ENCODE data around the gene CELF4.

The CELF4 gene

DNA sequence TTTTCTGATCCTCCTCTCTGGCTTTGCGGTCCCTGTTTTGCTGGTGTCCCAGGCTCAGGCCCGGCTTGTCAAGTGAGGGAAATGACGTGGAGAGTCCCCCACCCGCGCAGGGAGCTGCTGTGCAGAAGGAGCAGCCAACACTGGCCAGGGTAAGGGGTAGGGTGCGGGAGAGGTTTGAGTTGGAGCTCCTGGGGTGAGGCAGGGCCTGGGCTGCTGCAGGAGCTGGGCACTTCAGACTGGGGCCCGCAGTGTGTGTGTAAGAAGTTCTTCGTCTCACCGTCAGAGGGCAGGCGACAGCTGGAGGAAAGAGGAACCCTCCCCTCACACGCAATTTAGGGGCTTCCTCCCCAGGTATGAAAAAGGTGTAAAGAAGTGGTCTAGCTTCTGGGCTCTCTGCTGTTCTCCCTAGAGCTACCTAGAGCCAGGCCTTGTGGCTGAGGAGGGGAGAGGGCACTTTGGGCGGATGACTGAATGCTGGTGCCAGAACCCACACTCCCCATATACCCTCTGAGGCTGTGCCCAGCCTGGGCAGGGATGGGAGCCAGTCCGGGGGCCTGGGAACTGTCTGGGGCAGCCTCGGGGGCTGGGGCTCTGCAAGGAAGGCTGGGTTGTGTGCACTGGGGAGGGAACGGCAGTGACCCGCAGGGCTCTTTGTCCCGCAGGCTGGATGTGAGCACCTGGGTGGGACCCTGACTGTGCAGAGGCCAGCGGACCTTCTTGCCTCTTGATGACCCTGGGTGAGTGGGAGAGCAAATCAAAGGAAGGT is 11.8 kb downstream of the CELF4 start:
- no peak for DNase-seq (ENCODE audit: low read depth in 1 of 2, low spot score in 1 of 2)
- peaks cover 2% of the 10 kb centered on the region for H3K27me3 ChIP-seq (ENCODE audit: insufficient read depth, poor library complexity, severe bottlenecking)
- H3K27ac ChIP-seq (replicated peaks): no peak overlapping the region
- no peak overlapping the region for H3K4me3 ChIP-seq (replicated peaks; ENCODE audit: insufficient read depth, low read length)
- TF ChIP-seq GABPA (IDR thresholded peaks at IDR 0.05; ENCODE audit: low read depth) (no peak), SPI1 (IDR thresholded peaks at IDR 0.05; ENCODE audit: borderline replicate concordance, low read depth) (peak; percentile 54; the same call in 1 of the 2 replicates), CTCF (IDR thresholded peaks at IDR 0.05; ENCODE audit: insufficient read depth, low read length) (peak; percentile 27), POLR2AphosphoS5 (IDR thresholded peaks at IDR 0.05; ENCODE audit: low read depth) (no peak)
- TF ChIP-seq, protein P1, sequence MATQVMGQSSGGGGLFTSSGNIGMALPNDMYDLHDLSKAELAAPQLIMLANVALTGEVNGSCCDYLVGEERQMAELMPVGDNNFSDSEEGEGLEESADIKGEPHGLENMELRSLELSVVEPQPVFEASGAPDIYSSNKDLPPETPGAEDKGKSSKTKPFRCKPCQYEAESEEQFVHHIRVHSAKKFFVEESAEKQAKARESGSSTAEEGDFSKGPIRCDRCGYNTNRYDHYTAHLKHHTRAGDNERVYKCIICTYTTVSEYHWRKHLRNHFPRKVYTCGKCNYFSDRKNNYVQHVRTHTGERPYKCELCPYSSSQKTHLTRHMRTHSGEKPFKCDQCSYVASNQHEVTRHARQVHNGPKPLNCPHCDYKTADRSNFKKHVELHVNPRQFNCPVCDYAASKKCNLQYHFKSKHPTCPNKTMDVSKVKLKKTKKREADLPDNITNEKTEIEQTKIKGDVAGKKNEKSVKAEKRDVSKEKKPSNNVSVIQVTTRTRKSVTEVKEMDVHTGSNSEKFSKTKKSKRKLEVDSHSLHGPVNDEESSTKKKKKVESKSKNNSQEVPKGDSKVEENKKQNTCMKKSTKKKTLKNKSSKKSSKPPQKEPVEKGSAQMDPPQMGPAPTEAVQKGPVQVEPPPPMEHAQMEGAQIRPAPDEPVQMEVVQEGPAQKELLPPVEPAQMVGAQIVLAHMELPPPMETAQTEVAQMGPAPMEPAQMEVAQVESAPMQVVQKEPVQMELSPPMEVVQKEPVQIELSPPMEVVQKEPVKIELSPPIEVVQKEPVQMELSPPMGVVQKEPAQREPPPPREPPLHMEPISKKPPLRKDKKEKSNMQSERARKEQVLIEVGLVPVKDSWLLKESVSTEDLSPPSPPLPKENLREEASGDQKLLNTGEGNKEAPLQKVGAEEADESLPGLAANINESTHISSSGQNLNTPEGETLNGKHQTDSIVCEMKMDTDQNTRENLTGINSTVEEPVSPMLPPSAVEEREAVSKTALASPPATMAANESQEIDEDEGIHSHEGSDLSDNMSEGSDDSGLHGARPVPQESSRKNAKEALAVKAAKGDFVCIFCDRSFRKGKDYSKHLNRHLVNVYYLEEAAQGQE (IDR thresholded peaks at IDR 0.05; ENCODE audit: insufficient replicate concordance, low read depth): no peak

GRCh38 chr18:37552286-37552685 is 13.3 kb downstream of the CELF4 start:
- no peak for DNase-seq (ENCODE audit: low read depth in 1 of 2, low spot score in 1 of 2)
- peaks cover 6% of the 10 kb centered on the region for H3K27me3 ChIP-seq (ENCODE audit: insufficient read depth, poor library complexity, severe bottlenecking)
- no peak for TF ChIP-seq CTCF (IDR thresholded peaks at IDR 0.05; ENCODE audit: insufficient read depth, low read length)
- no peak for TF ChIP-seq GABPA (IDR thresholded peaks at IDR 0.05; ENCODE audit: low read depth)
- TF ChIP-seq POLR2AphosphoS5 (IDR thresholded peaks at IDR 0.05; ENCODE audit: low read depth): no peak
- TF ChIP-seq, protein P1 (IDR thresholded peaks at IDR 0.05; ENCODE audit: insufficient replicate concordance, low read depth): no peak
- no peak for TF ChIP-seq SPI1 (IDR thresholded peaks at IDR 0.05; ENCODE audit: borderline replicate concordance, low read depth)
- H3K4me3 ChIP-seq (replicated peaks; ENCODE audit: insufficient read depth, low read length): no peak overlapping the region
- no peak overlapping the region for H3K27ac ChIP-seq (replicated peaks)

DNA sequence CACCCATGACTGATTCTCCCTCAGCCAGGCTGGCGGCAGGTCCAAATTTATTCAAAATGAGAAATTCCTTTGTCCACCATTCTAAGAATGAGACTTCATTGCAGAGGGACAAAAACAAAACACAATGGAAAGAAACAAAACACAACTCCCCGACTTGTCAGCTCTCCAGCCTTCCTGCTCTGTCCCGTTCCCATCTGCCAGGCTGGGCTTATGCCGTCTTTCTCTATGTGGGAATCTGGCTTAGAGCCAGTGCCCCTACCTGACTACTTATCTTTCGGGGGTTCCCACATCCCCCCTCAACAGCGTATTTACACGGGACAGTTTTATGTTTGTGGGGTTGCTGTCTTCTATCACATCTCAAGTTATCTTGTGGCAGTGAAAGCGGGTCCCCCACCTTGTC is 13.8 kb downstream of the CELF4 start:
- no peak for DNase-seq (ENCODE audit: low read depth in 1 of 2, low spot score in 1 of 2)
- no peak for TF ChIP-seq CTCF (IDR thresholded peaks at IDR 0.05; ENCODE audit: insufficient read depth, low read length)
- TF ChIP-seq, protein P1 (IDR thresholded peaks at IDR 0.05; ENCODE audit: insufficient replicate concordance, low read depth): no peak
- TF ChIP-seq GABPA (IDR thresholded peaks at IDR 0.05; ENCODE audit: low read depth): no peak
- TF ChIP-seq POLR2AphosphoS5 (IDR thresholded peaks at IDR 0.05; ENCODE audit: low read depth): no peak
- no peak for TF ChIP-seq SPI1 (IDR thresholded peaks at IDR 0.05; ENCODE audit: borderline replicate concordance, low read depth)
- no peak overlapping the region for H3K4me3 ChIP-seq (replicated peaks; ENCODE audit: insufficient read depth, low read length)
- no peak overlapping the region for H3K27ac ChIP-seq (replicated peaks)
- peaks cover 6% of the 10 kb centered on the region for H3K27me3 ChIP-seq (ENCODE audit: insufficient read depth, poor library complexity, severe bottlenecking)
